A204.1 (cell line): ENCODE measurements around the gene FAM118B.
"Not testable (repeated sequence)": the region's sequence is repeated elsewhere in the genome, so short reads cannot be mapped to it uniquely, and the experiment has no call there.

Experiments
- FAIRE-seq: peaks from 2 replicates; lab custom pipeline; 2012; peaks lifted over from hg19 to GRCh38; lab: Jason Lieb, UNC

The FAM118B gene

DNA sequence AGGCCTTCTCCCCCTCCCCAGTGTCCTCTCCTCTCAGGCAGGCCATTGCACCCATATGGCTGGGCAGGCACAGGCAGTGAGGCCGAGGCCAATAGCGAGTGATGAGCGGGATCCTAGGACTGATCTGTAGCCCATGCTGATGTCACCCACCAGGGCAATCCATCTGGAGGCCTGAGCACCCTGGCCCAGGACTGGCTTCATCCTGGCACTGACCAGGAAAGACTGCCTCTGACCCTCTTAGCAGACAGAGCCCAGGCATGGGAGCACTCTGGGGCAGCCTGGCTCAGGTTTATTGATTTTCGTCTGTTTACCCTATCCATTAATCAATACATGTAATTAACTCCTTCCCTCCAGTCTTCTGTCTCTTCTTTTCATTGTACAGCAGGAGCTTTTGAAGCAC, 66.2 kb downstream of the FAM118B start:
- no peak for FAIRE-seq

DNA sequence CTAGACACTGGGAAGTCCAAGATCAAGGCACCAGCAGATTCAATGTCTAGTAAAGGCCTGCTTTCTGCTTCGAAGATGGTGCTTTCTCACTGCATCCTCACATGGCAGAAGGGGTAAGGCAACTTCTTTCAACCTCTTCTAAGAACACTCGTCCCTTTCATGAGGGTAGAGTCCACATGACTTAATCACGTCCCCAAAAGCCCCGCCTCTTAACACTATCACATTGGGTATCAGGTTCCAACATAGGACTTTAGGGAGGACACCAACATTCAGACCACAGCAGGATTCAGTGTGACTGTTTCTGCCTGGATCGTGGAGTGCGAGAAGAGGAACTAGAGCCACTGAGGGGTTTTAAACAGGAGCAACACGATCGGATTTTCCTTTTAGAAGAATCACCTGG, 67.6 kb downstream of the FAM118B start:
- no peak for FAIRE-seq

DNA sequence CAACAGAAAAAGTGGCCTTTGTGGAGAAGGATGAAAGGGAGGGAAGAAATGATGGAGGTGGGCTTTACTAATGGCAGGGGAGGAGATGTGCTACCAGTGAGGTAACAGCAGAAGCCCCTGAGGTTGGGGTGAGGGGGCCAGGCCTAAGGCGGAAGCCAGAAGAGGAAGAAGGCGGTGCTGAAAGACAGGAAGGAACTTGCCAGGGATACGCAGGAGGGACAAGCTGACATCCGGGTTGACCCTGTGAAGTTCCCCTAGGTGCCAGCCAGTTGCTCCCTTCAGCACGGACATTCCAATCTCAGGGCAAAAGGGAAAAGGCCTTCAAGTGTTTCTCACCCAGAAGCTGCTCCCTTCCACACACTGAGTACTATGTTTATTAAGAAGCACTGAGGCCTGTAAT, 69.0 kb downstream of the FAM118B start:
- FAIRE-seq, result no peak

DNA sequence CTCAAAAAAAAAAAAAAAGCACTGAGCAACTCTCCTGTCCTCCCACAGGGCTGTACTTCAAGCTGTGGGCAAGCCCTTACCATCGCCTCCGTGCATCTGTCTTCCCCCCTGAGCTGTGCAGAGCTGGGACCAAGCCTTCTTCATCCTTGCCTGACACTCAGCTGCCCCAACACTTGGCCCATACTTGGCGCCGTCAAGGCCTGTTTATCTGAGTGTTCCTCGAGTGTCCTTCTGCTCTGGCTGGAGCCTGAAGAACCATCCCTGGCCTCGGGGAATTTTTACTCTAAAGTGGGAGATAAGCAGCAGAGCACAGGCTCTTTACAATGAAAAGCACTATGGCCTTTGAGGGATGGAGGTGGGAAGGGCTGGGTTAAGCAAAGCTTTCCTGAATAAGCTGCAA, 69.7 kb downstream of the FAM118B start:
- no peak for FAIRE-seq

DNA sequence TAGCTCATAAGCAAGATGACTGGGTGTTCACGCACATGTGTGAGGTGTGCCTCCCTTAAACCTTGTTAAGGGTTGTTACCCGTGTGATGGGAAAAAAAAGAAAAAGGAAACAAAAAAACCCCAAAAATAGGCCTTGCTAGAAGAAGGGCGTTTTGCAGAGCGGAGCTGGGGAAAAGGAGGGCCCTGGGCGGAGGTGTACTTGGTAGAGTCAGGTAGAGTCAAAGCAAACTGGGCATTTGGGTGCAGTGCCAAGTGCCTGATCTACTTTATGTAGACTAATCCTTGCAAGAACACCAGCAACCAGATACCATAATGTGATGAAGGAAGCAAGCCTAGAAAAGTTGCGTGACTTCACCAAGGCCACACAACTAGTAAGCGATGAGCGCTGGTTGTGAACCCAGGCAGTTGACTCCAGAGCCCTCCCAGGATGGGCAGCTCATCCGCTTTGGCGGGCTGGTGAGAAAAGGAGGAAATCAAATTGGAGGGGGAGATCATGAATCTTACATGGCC, 70.1 kb downstream of the FAM118B start:
- no peak for FAIRE-seq

DNA sequence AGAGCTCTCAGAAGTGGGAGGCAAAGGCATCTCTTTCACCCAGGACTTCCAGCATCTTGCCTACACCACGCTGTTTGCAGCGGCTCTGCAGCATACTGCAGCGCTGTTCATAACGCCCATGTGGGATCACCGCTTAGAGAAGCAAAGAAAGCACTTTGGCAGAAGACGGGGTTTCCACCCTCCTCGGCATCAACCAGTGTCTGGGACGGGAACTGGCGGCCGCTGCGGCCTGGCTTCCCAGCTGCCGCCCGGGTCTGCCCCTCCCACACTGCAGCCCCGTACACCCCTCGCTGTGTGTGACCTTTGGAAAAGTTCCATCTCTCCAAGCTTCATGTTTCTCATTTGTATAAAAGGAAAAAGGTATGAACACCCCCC, 70.8 kb downstream of the FAM118B start:
- no peak for FAIRE-seq

DNA sequence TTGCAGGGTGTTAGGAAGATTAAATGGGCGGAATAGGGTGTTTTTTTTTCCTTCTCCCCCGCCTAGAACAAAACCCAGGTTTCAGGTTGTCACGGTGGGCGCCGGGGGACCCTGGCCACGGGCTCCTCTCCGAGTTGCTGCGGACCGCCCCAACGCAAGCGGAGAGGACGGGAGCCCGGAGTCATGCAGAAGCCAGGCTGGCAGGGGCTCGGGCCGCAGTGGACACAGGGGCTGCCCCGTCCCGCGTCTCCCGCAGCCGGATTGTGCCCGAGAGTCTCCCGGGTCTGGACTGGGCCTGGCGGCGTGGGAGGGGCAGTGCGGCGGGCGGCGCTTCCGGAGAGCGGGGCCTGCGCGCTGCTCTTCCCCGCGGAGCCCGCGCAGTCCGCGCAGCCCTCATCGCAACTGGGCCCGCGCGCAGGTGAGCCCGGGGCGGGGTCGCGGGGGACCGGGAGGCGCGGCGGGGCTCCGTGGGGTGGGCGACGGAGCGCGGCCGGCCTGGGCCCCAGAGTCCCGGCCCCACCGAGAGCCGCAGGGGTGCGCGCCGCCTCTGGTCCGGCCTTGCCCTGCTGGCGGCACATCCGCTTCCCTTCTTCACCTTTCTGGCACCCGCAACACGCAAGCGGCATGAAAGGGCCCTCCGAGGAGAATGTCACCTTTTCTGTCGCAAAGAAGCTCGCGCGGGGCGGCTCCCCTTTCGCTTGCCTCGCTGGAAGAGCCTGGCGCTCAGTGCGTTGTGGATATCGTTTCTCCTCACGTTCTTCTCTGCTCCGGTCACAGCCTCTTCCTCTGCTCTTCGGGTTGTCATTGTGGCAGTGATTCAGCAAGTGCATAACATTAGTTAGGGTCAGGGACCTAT, 71.4 kb downstream of the FAM118B start, which contains the start of gene TIRAP:
Gene TIRAP (plus strand): TSS at position 358 of the 856 bp plus-strand sequence. CDS start 7,802 bp downstream, outside the sequence.
- no peak for FAIRE-seq

DNA sequence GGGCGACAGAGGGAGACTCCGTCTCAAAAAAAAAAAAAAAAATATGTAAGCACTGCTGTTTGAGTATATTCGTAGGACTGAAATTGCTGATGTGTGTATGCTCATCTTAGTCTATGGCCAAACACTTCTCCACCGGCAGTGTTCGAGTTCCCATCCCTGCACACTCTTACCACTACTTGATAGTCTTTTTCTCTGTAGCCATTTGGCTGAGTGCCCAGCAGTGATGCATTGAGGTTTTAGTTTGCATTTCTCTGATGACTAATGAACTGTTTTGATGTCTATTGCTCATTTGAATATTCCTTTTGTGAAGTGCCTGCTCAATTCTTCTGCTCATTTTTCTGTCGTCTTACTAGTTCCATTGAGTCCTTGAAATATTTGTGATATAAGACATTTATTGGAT, 73.2 kb downstream of the FAM118B start:
- no peak for FAIRE-seq

DNA sequence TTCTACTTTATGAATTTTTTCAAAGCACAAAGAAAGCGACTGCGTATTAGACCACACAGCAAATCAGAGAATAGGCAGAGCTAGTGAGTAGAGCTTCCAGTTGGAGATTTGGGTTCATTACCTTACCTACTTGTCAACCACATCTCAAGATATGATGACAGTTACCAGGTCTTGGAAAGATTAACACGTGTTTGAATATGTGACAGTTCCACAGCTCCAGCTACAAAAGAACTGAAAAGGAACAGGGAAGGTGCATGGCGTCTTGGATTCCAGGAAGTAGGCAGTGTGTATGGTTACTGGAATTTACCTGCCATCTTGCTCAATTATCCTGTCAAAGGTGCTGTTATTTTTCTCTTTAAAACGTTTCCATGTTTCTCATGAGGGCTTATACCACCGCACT, 76.7 kb downstream of the FAM118B start:
- no peak for FAIRE-seq

DNA sequence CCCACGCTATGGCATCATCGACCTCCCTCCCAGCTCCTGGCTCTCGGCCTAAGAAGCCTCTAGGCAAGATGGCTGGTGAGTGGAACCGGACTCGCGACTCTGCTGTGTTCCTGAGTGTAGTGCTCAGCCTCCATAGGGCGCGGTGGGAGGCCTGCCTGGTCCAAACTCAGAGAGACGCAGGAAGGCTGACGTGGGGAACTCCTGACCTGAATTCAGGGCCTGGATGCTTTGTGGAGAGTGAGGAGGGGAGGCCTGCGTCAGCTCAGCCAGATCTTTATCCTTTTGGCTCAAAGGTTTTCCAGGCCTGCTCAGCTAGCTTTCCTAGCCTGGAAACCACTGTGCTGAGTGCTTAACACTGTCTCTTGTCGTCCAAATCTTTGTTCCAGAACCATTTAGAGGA, 79.3 kb downstream of the FAM118B start:
- no peak for FAIRE-seq

DNA sequence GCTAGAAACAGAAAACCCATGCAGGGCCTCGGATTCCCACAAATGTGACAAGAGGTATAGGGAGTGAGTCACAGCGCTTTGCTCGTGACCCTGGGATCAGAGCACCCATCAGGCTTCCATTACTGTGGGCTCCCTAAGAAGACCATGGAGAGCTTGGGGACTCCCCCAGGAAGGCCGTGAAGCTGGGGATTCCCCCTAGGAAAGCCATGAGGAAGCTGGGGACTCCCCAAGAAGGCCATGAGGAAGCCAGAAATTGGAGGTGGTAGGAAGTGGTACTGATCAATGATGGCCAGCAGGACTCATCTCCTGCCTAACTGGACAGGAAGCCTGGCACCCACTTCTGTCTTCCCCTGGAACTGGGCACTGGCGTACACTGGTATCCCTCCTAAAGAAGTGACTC, 82.1 kb downstream of the FAM118B start:
- no peak for FAIRE-seq

DNA sequence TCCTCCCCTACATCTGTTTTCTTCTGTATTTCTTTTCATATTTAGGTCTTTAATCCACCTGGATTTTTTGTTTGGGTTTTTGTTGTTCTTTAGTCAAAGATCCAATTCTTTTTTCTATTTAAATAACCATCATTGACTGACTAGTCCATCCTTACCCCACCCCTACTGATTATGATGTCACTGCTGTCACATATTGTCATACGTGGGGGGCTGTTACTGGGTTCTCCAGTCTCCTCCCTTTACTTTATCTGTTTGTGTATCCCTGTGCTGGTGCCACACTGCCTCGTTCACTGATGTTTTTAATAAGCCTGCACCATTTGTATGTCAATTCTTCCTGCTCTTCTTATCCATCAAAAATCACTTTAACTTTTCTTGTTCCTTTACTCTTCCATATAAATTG, 85.4 kb downstream of the FAM118B start:
- FAIRE-seq, result no peak

DNA sequence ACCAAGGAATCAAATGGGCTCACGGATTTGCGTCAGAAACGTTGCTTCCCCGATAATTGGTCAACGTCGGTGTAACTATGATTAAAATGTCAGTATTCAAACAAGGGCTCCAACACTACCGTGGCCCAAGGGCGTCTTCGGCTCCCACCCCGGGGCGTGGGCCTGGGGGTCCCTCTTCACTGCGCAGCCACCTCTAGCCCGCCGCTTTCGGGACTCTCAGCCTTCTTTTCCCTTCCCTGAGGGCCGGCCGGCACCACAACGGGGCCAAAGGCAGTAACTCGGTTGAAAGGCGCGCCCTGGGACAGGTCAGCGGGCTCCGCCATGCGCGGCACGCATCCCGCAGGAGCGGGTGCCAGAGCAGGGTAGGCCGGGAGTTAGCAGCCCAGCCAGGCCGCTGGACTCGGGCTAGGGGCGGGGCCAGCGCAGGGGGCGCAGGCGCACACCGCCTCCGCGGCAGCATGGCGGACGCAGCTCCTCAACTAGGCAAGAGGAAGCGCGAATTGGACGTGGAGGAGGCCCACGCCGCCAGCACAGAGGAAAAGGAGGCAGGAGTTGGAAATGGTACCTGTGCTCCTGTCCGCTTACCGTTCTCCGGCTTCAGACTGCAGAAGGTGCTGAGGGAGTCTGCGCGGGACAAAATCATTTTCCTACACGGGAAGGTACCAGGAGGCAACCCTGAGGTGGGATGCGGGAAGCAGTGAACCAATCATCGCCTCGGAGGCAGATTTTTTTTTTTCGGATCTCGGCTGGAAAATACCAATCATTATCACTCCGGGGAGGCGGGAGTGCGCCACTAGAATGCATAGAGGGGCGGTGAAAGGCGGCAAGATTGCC, 92.3 kb downstream of the FAM118B start, which contains the start of gene DCPS:
Gene DCPS (plus strand): TSS at position 438 of the 834 bp plus-strand sequence. CDS start 21 bp downstream, at position 459.
- FAIRE-seq, result no peak

DNA sequence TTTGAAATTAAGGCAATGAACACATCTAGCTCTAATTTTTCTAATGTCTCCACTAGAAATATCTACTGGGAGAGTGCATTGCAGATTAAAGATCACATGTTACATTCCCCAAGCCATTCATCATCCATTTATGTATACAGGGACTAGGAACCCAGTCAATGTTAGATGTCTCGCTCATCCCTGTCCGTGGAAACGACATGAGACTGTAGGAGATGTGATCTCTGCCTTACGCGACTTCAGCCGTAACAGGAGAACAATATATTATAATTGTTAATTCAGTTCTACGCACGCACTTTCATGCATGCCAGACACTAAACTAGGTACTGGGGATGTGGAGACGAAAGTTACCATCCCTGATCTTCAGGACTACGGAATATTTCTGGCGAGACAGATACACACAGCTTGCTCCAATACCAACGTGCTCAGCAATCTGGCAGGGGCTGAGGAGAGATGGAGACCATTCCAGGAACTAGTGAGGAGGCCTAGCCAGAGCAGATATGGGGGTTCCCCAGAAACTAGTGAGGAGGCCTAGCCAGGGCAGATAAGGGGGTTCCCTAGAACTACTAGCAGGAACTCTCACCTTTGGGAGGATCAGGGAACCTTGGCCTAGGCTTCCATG, 93.0 kb downstream of the FAM118B start:
- FAIRE-seq, result no peak

DNA sequence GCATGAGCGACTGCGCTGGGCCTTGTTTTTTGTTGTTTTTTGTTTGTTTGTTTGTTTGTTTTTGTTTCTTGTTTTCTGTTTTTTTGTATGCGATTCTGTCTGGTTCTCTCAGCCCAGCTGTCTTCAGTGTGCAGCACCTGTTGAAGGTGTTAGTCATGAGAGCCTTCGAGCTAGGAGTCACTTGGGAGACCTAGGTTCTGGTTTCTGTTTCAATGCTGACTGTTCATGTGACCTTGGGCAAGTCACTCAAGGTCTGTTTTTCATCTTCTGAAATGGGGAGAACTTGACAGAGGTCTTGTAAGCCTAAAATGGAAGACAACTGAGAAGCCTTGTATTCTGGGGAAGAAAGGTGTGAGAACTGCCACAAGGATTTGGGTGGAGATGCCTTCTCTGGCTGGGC, 94.1 kb downstream of the FAM118B start:
- no peak for FAIRE-seq

DNA sequence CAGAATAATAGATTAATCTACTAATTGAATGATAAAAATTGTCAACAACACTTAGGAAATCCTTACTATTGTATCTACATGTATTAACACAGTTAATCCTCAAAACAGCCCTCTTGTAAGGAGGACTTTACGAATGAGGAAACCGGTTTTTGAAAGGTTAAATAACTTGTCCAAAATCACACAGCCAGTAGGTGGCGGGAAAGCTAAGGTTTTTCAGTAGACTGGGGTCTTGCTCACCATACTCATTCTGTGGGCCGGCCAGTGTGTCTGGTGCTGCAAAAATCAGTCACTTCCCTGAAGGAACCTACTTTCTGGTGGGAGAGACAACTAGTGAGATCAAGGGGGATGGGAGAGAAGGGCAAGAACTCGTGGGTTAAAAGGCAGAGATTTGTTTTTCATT, 96.1 kb downstream of the FAM118B start:
- no peak for FAIRE-seq

DNA sequence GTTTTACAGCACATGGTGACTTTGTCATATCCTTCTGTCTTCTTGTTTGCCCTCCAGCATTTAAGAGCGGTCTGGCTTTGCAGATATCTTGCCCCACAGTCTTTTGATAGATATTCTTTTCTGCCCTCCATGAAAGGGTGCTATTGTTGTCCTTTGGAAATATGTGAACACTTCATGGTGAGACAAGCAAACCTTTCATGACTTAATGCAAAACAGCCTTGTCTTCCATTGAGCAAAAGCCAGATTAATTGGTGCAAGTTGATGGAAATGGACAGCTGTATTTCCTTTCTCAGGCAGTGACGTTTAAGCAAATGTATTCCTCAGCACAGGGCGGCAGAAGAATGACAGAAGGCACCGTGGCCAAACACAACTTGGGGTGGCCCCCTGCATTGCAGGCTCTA, 96.7 kb downstream of the FAM118B start:
- no peak for FAIRE-seq

DNA sequence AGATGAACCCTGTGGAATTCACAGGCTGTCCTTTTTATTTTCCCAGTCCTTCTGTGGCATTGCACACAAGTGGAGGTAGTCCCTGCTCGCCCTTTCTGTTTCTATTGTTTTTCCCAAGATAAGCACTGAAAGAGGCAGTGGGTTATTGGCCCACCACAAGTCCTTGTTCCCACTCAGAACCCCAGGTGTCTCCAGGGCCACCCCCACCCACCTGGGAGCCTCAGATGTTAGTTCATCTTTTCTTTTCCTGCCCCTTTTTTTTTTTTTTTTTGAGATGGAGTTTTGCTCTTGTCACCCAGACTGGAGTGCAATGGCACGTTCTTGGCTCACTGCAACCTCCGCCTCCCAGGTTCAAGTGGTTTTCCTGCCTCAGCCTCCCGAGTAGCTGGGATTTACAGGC, 97.2 kb downstream of the FAM118B start:
- FAIRE-seq, result not testable (repeated sequence)

DNA sequence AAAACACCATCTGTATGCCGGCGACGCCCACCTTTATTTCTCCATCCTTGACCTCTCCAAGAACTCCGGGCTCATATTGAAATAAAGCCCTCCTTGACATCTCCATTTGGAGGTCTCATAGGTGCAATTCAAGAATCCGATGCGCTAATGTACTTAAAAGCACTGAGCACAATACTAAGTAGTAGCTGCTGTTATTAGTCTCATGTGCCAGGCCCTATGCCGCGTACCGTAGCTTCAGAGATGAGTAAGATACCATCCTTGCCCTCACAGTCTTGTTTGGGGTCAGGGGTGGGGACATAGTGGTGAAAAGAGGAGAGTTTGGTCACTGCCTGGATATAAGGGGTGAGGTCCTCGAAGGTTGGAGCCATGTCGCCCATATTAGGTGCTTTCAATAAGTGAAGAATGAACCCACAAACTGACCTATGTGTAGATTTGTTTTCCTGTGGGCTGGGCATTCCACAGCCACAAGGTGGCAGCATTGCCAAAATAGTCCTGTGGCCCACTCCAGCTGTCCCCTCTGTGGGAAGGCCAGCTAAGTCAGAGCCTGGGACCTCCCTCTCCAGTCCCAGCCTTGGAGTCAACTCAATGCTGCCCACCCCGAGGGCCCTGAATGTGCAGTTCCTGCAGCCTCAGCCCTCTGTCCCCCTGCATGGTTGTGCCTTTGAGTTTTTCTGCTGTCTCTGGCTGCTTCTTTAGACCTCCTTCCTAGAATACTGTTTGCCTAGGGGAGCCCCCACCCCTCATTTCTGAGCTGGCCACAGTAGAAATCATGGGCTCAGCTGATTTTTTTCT, 98.8 kb downstream of the FAM118B start:
- no peak for FAIRE-seq

DNA sequence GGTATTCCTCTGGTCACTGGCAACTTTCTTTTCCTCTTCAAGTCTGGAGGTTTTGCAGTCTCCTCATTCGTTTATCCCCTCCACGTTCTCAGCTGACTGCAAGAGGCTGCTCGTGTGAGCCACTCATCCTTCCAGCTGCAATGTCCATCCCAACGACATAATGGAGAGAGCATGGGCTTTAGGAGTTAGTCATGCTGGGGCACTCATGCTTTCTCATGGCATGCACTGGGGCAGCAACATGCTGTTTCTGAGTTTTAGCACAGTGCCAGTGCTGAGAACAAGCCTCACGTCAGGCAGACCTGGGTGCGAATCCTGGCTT, 99.4 kb downstream of the FAM118B start:
- FAIRE-seq, result no peak

DNA sequence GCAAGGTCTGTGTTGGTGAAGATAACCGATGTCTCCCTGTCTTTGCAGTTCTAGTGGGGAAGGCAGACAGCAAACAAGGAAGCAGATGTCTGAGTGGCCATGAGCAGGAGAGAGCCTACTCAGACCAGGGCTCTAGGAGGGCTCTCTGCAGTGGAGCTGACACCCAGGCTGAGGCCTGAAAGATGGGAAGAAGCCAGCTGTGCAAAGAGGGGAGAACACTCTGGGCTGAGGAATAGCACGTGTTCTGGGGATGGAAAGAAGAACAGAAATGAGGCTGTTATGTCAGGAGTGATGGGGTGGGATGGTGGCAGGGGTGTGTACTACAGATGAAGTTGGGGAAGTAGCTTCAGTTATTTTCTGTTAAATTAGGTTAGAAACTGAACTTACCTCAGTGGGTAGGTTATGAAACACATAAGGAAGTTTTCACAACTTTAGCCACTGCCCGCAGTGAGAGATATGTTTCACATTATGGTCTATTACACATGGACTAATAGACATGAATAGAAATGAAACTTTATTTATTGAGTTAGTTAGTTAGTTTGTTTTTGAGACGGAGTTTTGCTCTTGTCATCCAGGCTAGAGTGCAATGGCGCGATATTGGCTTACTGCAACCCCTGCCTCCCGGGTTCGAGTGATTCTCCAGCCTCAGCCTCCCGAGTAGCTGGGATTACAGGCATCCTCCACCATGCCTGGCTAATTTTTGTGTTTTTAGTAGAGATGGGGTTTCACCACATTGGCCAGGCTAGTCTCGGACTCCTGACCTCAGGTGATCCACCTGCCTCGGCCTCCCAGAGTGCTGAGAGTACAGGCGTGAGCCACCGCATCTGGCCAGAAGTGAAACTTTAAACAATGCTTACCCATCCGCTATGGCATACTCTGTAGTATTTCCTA, 100.1 kb downstream of the FAM118B start:
- no peak for FAIRE-seq
